LHCN-M2 (cell line): ENCODE data around the gene BORCS5. TPM values are rescaled to one million over a fixed set of nuclear protein-coding genes. Genes with fewer than 3 reads are reported as not detected.

Source experiments
- DNase-seq: peaks from one replicate; pipeline ENCODE4 v3.0.0-alpha.2; 2012; ENCODE audit warnings: low read depth
- total RNA-seq: library from RNA; depleted of rRNA; stranded (reverse); fragments of >200 nt; gene quantifications from 2 replicates; pipeline ENCODE4 v1.2.3, GENCODE V29; 2014

Gene BORCS5
- total RNA-seq, 1 experiment from 2014 or later: 6.5 TPM

DNA sequence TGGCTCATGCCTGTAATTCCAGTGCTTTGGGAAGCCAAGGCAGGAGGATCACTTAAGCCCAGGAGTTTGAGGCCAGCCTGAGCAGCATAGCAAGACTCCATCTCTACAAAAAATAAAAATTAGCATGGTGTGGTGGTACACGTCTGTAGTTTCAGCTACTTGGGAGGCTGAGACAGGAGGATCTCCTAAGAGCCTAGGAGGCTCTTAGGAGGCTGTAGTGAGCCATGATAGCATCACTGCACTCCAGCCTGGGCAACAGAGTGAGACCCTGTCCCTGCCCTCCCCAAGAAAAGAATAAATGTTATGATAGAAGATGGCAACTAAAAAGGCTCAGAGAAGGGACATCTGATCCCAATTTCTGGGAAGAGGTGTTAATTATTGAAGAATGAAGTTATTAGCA, 3.6 kb upstream of the BORCS5 start:
- DNase-seq: no peak

DNA sequence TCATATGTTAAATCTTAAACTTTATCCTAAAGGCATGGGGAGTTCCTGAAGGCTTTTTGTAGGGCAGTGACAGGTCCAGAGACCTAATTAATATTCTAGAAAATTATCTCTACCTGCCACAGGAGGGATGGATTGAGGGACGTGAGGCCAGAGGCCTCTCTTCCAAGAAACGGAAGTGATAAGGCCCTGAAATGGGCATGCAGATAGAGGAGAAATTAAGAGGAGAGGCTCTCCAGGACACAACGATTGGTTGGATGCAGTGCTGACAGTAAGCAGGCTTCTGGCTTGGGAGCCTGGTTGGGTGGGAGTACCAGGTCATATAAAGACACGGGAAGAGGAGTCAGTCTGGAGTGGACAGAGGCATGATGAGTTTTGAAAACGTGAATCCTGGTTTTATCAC, 3.1 kb upstream of the BORCS5 start:
- no peak for DNase-seq

DNA sequence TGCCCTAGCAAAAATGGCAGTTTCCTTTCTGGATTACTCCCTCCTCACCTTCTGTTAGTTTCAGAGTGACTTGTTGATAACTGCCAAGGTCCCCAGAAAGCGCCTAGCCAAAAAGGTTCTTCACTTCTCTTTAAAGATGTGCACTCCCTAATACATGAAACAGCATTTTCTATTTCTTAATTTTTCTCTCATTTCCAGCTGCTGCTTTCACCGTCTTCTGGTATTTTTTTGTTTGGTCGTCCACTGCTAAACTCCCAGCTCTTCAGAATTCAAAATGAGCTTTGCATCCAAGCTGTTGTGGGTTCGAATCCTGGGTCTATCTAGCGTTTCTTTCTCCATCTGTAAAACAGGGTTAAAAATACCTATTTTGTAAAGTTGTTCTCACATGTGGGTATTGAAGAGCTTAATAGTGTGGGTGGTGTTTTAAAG, 397 bp upstream of the BORCS5 start:
- DNase-seq: no peak

DNA sequence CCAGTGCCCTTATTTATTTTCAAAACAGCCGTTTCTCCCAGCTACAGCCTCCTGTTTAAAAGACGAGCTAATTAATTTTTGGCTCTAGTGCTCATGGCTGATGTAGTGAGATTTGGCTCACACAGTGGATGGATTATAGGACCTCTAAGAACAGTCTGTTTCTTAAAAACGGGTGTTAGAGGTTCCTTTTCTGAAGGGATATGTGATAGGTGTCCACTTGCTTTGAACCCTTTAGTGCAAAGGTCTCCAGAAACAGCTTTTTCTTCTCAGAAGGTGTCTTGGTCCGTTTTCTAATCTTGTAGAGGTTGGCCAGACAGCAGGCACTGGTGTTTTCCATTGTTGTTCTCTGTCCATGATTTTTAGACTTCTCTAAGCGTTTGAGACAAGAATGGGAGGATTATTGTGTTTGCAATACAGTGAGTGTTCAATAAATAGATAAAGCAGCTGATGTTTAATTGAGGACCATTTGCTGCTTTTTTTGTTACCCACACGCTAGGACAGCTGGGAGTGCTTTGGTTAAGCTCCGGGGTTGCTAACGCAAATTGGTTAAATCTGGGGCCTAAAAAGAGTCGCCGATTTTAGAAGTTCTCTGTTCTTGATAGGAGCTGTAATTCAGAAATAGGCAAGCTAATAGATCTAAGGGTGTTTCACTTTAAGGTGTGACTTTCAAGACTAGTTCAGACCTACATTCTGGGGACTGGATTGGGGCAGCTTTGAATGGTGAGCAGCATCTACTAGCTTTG, 1.0 kb downstream of the BORCS5 start:
- no peak for DNase-seq

DNA sequence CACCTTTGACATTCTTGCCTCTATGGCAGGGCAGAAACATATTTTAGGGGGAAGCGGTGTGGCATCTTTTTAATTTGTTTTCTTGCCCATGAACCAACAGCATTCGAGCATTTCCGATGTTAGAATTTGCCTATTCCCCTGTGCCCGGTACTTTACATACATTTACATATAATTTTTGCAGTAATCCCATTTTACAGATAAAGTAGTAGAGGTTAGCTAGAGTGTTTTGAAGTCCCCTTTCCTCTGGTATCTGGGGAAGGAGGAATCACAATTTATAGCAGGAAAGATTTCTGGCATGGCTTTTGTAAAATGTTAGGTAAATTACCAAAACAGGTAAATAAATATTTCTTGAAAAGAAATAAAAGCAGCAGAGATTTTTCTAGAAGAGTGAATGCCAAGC, 1.6 kb downstream of the BORCS5 start:
- DNase-seq: no peak

- DNase-seq: no peak
These were observed 8.0 kb downstream of the BORCS5 start for GRCh38 chr12:12364787-12365445.

GRCh38 chr12:12365446-12365802, 8.5 kb downstream of the BORCS5 start:
- DNase-seq: no peak

DNA sequence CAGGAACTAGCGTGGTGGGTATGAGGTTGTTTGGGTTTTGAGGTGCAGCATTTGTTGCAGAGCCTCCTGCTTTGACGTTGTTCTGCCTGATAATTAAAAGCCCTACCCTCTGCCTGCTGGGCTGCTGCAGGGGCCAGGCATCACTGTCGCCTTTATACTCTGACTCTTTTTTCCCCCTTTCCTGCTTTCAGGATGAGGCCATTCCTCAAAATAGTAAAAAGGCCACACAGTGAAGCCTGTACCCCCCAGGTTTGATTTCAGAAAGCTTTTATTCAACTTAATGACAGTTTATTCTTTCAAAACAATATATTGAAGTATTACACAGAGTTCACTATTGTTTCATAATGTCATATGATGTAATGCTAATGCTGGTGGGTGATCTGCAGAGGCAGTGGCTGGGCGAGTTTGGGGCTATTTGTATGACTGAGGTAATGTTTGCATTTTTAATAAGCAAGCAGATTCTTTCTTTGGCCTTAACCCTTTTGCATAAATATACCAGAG, 9.1 kb downstream of the BORCS5 start:
- DNase-seq: no peak

GRCh38 chr12:12366701-12367481, 10.0 kb downstream of the BORCS5 start:
- no peak for DNase-seq

GRCh38 chr12:12367482-12367998, 10.7 kb downstream of the BORCS5 start:
- DNase-seq: no peak

GRCh38 chr12:12372946-12373722, 16.3 kb downstream of the BORCS5 start:
- no peak for DNase-seq

GRCh38 chr12:12376646-12377448, 20.0 kb downstream of the BORCS5 start:
- peak; percentile 72 for DNase-seq

- no peak for DNase-seq
These were observed 21.7 kb downstream of the BORCS5 start for GRCh38 chr12:12378616-12379015.

- DNase-seq: no peak
These were observed 23.2 kb downstream of the BORCS5 start for GRCh38 chr12:12379831-12380730.

- DNase-seq: no peak
These were observed 24.2 kb downstream of the BORCS5 start for GRCh38 chr12:12380949-12381593.

DNA sequence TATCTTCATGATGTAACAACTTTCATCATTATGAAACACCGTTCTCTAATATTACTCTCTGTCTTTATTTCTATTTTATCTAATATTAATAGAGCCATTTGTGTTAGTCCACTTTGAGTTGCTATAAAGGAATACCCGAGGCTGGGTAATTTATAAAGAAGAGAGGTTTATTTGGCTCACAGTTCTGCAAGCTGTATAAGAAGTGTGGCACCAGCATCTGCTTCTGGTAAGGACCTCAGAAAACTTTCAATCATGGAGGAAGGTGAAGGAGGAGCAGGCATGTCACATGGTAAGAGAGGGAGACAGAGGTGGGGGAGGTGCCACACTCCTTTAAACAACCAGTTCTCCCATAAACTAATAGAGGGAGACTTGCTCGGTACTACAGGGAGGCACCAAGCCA, 25.1 kb downstream of the BORCS5 start:
- no peak for DNase-seq

DNA sequence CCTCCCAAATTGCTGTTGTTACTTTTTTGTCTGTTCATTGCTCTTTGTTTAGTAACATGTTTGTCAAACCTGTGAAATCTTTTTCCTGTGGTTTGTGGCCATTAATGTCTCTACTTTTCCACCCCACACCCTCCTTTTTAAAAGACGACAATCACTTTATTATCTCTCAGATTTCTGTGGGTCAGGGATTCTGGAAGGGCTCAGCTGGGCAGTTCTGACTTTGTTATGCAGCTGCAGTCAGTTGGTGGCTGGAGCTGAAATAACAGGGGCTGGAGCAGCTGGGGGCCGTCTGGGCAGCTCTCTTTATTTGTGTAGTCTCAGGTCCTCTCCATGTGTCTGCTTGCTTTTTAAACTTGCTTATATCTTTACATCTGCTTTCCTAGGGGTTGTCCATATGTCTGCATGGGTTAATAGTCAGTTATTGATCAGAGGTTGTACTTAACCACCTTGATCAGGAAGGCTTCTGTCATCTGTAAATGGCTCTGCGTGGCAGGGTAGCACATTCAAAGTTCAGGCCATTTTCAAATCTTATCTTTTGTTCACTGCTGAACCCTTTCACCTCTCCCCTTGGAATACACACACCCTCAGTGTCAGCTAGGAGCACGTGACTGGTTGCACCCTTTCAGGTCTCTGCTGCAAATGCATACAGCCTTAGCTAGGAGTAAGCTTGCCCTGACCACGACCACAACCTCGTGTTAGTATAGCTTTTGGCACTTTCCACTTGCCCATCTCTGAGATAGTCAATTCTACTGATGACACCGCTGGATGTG, 27.9 kb downstream of the BORCS5 start:
- peak; percentile 10 for DNase-seq

- DNase-seq: peak; percentile 53
These were observed 30.6 kb downstream of the BORCS5 start for GRCh38 chr12:12387501-12387900.
